Fibroblast of pulmonary artery (primary cell): ENCODE data around the gene MEAF6.

ENCODE experiments used
- DNase-seq: peaks from one replicate; pipeline ENCODE4 v3.0.0-alpha.2; 2010; ENCODE audit warnings: low read depth
- H3K4me3 ChIP-seq: replicated peaks from 2 replicates; pipeline ENCODE4 v1.5.1; 2011; ENCODE audit warnings: low read depth, mild to moderate bottlenecking, control low read depth, low read length, moderate library complexity
- CTCF ChIP-seq: IDR thresholded peaks from 2 replicates; pipeline ENCODE4 v1.5.1; 2011; ENCODE audit warnings: mild to moderate bottlenecking, control low read depth, low read length, inconsistent platforms; ENCODE audit errors: missing control alignments

The MEAF6 gene

GRCh38 chr1:37471345-37472231 lies 43.0 kb downstream of the MEAF6 start:
- peak overlapping the region; percentile 45 for H3K4me3 ChIP-seq
- peak; percentile 88 for DNase-seq
- TF ChIP-seq CTCF: no peak

GRCh38 chr1:37469386-37469785 lies 45.2 kb downstream of the MEAF6 start:
- no peak for TF ChIP-seq CTCF
- no peak for DNase-seq
- no peak overlapping the region for H3K4me3 ChIP-seq

GRCh38 chr1:37468037-37468436 lies 46.5 kb downstream of the MEAF6 start:
- H3K4me3 ChIP-seq: no peak overlapping the region
- no peak for TF ChIP-seq CTCF
- no peak for DNase-seq

- no peak for DNase-seq
- no peak overlapping the region for H3K4me3 ChIP-seq
- TF ChIP-seq CTCF: no peak
Observed at GRCh38 chr1:37465593-37466517, 48.7 kb downstream of the MEAF6 start.

GRCh38 chr1:37464443-37464842 lies 50.1 kb downstream of the MEAF6 start:
- DNase-seq: no peak
- H3K4me3 ChIP-seq: no peak overlapping the region
- TF ChIP-seq CTCF: no peak

GRCh38 chr1:37461698-37462436 lies 52.7 kb downstream of the MEAF6 start:
- no peak for TF ChIP-seq CTCF
- no peak overlapping the region for H3K4me3 ChIP-seq
- peak; percentile 58 for DNase-seq
